ENCODE measurements around the gene RALGAPA2. TPM values are rescaled to one million over a fixed set of nuclear protein-coding genes. Genes with fewer than 3 reads are reported as not detected.

The RALGAPA2 gene
- total RNA-seq, 1 donor from 2014 or later: 28.1 TPM

DNA sequence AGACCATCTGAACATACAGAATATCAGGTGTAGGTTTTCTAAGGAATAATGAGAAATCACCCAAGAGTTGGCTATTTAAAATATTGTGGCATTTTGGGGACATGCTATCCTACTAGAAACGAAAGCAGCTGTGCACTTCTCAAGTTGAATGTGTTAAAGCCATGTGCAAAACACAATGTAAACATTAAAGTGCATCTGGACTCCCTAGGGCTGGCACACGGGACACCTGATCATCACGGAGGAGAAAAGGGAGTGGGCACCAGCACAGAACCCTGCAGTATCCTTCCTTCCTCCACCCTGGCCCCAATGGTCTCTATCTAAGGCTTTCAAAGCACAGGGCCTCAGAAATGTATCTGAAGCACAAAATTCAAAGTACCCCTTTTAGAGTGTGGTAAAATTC is 250.3 kb downstream of the RALGAPA2 start:
- Mint-ChIP-seq H3K9me3 (no peaks in the 10 kb centered on the region), H3K4me1 (ENCODE audit: unreplicated experiment) (peaks cover 15% of the 10 kb centered on the region), H3K27me3 (no peaks in the 10 kb centered on the region), H3K27ac (no peak overlapping the region), H3K4me3 (no peak overlapping the region), H3K36me3 (peaks cover 3% of the 10 kb centered on the region)
- no peak for DNase-seq (ENCODE audit: extremely low spot score, unreplicated experiment)
- TF ChIP-seq, protein P1, sequence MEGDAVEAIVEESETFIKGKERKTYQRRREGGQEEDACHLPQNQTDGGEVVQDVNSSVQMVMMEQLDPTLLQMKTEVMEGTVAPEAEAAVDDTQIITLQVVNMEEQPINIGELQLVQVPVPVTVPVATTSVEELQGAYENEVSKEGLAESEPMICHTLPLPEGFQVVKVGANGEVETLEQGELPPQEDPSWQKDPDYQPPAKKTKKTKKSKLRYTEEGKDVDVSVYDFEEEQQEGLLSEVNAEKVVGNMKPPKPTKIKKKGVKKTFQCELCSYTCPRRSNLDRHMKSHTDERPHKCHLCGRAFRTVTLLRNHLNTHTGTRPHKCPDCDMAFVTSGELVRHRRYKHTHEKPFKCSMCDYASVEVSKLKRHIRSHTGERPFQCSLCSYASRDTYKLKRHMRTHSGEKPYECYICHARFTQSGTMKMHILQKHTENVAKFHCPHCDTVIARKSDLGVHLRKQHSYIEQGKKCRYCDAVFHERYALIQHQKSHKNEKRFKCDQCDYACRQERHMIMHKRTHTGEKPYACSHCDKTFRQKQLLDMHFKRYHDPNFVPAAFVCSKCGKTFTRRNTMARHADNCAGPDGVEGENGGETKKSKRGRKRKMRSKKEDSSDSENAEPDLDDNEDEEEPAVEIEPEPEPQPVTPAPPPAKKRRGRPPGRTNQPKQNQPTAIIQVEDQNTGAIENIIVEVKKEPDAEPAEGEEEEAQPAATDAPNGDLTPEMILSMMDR (conservative IDR thresholded peaks at IDR 0.05): no peak

DNA sequence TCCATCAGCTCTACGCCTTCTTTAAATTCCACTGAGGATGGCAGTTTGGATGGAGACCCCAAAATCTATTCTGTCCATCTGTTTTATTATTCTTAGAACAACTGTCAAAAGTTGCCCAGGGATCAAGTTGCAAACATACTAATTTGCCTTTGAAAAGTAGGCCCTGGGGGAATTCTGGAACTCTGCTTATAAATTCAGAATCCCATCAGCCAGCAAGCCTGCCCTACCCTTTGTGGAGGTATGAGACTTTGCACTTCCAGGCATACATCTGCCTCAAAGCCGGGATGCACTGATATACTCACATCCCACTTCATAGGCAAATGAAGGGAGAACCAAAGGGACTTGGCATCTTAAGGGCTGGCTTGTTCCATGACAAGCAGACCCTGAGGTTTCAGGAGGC is 250.9 kb downstream of the RALGAPA2 start:
- TF ChIP-seq, protein P1 (conservative IDR thresholded peaks at IDR 0.05): no peak
- Mint-ChIP-seq H3K27me3 (no peaks in the 10 kb centered on the region), H3K9me3 (no peaks in the 10 kb centered on the region), H3K36me3 (peaks cover 3% of the 10 kb centered on the region), H3K27ac (no peak overlapping the region), H3K4me3 (no peak overlapping the region), H3K4me1 (ENCODE audit: unreplicated experiment) (peaks cover 15% of the 10 kb centered on the region)
- no peak for DNase-seq (ENCODE audit: extremely low spot score, unreplicated experiment)

DNA sequence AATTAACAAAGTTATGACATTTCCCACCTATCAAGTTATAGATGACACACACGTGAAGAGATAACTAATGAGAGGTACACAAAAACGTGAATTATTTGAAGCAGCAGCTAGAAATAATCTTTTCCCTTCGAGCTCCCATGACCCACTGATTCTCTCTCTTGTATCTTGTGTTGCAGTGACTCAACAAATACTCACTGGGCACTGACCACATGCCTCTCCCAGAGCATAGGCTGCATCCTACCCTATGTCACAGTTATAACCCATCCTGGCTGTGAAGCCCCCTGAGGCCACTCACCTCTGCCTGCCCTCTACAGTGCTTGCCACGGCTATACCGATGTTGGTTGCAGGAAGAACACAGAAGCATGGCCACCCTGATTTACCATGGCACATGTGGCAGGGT is 252.7 kb downstream of the RALGAPA2 start:
- no peak for DNase-seq (ENCODE audit: extremely low spot score, unreplicated experiment)
- no peaks in the 10 kb centered on the region for H3K27me3 Mint-ChIP-seq
- peaks cover 3% of the 10 kb centered on the region for H3K36me3 Mint-ChIP-seq
- H3K27ac Mint-ChIP-seq: no peak overlapping the region
- H3K4me1 Mint-ChIP-seq (ENCODE audit: unreplicated experiment): peaks cover 19% of the 10 kb centered on the region
- H3K4me3 Mint-ChIP-seq: no peak overlapping the region
- TF ChIP-seq, protein P1 (conservative IDR thresholded peaks at IDR 0.05): no peak
- H3K9me3 Mint-ChIP-seq: no peaks in the 10 kb centered on the region

DNA sequence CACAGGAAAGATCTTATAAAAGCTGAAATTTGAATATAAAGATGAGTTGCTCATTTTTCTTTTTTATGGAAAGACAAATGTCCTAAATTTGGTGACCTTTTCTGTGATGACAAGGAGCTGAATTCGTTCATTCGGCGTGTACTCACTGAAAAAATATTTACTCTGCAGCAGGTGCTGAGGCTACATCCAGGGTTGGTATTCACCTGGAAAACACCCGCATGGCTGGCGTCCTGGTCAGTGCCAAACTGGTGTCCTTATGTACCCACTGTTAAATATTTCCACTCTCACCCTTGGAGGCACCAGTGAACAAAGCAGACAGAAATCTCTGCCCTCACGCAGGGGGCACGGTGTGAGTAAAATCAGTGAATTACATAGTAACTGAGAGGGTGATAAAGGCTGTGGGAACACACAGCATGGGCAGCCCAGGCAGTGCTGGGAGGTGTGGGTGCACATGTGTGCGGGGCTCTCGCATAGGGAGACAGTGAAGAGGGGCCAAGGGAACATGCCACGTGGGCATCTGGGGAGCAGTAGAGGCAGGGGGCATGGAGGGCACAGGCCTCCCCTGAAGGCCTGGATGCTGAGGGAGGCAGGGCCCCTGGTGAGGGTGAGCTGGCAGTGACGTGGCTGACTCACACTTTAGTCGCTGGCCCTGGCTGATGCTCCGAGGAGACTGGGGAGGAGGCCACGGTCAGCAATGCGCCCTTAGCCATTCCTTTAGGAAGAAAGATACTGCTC is 254.9 kb downstream of the RALGAPA2 start:
- H3K4me3 Mint-ChIP-seq: no peak overlapping the region
- DNase-seq (ENCODE audit: extremely low spot score, unreplicated experiment): no peak

DNA sequence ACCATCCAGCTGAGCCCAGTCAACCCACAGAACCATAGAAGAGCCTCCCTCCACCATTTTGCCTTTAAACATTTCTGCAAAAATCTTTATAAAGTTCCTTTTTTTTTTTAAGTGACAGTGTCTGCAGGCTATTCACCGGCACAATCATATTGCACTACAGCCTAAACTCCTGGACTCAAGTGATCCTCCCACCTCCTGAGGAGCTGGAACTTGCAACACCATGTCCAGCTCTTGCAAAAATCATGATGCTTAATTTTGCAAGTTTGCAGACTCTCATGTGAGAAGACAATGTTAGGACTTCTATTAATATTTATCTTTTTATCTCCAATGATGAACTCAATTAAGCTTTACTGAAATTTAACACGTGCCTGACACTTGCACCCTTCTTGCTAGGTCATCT is 255.7 kb downstream of the RALGAPA2 start:
- TF ChIP-seq, protein P1 (conservative IDR thresholded peaks at IDR 0.05): no peak
- Mint-ChIP-seq H3K27me3 (peaks cover 10% of the 10 kb centered on the region), H3K4me1 (ENCODE audit: unreplicated experiment) (peaks cover 13% of the 10 kb centered on the region), H3K27ac (no peak overlapping the region), H3K4me3 (no peak overlapping the region), H3K36me3 (peaks cover 6% of the 10 kb centered on the region), H3K9me3 (no peaks in the 10 kb centered on the region)
- DNase-seq (ENCODE audit: extremely low spot score, unreplicated experiment): no peak

More for the DNA sequence above, 254.9 kb downstream of the RALGAPA2 start:
- H3K9me3 Mint-ChIP-seq: no peaks in the 10 kb centered on the region
- H3K4me1 Mint-ChIP-seq (ENCODE audit: unreplicated experiment): peaks cover 10% of the 10 kb centered on the region
- H3K27ac Mint-ChIP-seq: no peak overlapping the region
- H3K36me3 Mint-ChIP-seq: peaks cover 6% of the 10 kb centered on the region
- H3K27me3 Mint-ChIP-seq: peaks cover 6% of the 10 kb centered on the region
- TF ChIP-seq, protein P1 (conservative IDR thresholded peaks at IDR 0.05): no peak

All from type B pancreatic cell (in vitro differentiated cells).